ENCODE data around the gene CFAP61.

- TF ChIP-seq POLR2A (IDR thresholded peaks at IDR 0.05) (no peak), CTCF (IDR thresholded peaks at IDR 0.05) (no peak)
These were observed 37.6 kb downstream of the CFAP61 start for GRCh38 chr20:20089939-20090338.

Measured in thyroid gland (tissue), 4 donors.